GM21737 (cell line): ENCODE measurements around the gene PTMS.
"Not testable (repeated sequence)": the region's sequence is repeated elsewhere in the genome, so short reads cannot be mapped to it uniquely, and the experiment has no call there.

Experiments used
- ATAC-seq: cut with Tn5 transposase; IDR thresholded peaks from one replicate; pipeline ENCODE4 v1.9.1; 2021; ENCODE audit warnings: mild to moderate bottlenecking, moderate library complexity; ENCODE audit not compliant: unreplicated experiment

Gene PTMS

GRCh38 chr12:6765634-6766581 lies at the start of gene PTMS:
PTMS (plus strand) TSS chr12:6766363; CDS start chr12:6766706, 343 bp downstream.
- peak; percentile 10 for ATAC-seq

GRCh38 chr12:6716874-6717437 lies 49.2 kb upstream of the PTMS start:
- ATAC-seq = no peak

- no peak for ATAC-seq
Observed at GRCh38 chr12:6722863-6723262, 43.3 kb upstream of the PTMS start.

GRCh38 chr12:6723607-6724408 lies 42.4 kb upstream of the PTMS start, which contains the start of gene COPS7A:
COPS7A (plus strand) TSS chr12:6724046; CDS start chr12:6724657, 611 bp downstream.
- peak; percentile 94 for ATAC-seq

- peak; percentile 28 for ATAC-seq
Observed at GRCh38 chr12:6724409-6724797, 41.8 kb upstream of the PTMS start.

- no peak for ATAC-seq
Observed at GRCh38 chr12:6725350-6725749, 40.8 kb upstream of the PTMS start.

GRCh38 chr12:6729186-6729585 lies 37.0 kb upstream of the PTMS start:
- no peak for ATAC-seq

- no peak for ATAC-seq
Observed at GRCh38 chr12:6730169-6730568, 36.0 kb upstream of the PTMS start.

GRCh38 chr12:6734506-6735387 lies 31.4 kb upstream of the PTMS start:
- ATAC-seq = no peak

- ATAC-seq = no peak
Observed at GRCh38 chr12:6735448-6736191, 30.5 kb upstream of the PTMS start.

GRCh38 chr12:6736754-6737153 lies 29.4 kb upstream of the PTMS start:
- ATAC-seq = no peak

GRCh38 chr12:6742080-6742479 lies 24.1 kb upstream of the PTMS start:
- not testable (repeated sequence) for ATAC-seq

- no peak for ATAC-seq
Observed at GRCh38 chr12:6742834-6743233, 23.3 kb upstream of the PTMS start.

- not testable (repeated sequence) for ATAC-seq
Observed at GRCh38 chr12:6743300-6743699, 22.9 kb upstream of the PTMS start.

- ATAC-seq = peak; percentile 51
Observed at GRCh38 chr12:6745741-6746525, 20.2 kb upstream of the PTMS start.

- ATAC-seq = no peak
Observed at GRCh38 chr12:6747216-6747615, 18.9 kb upstream of the PTMS start.

- no peak for ATAC-seq
Observed at GRCh38 chr12:6748761-6749160, 17.4 kb upstream of the PTMS start.

GRCh38 chr12:6750506-6750905 lies 15.7 kb upstream of the PTMS start:
- ATAC-seq = no peak

GRCh38 chr12:6751767-6752166 lies 14.4 kb upstream of the PTMS start:
- no peak for ATAC-seq
